ENCODE measurements around the gene CEP83. TPM values are rescaled to one million over a fixed set of nuclear protein-coding genes. Genes with fewer than 3 reads are reported as not detected.
"Not testable (repeated sequence)": the region's sequence is repeated elsewhere in the genome, so short reads cannot be mapped to it uniquely, and the experiment has no call there.

Gene CEP83
- total RNA-seq, 2 donors from 2014 or later = 12.1 to 17.6 TPM

GRCh38 chr12:94445662-94446061, 14.0 kb downstream of the CEP83 start:
- intact Hi-C loops (cut with DNase I, micrococcal nuclease) = no loop called here
- ATAC-seq (peak; percentile 54), DNase-seq (no peak)

DNA sequence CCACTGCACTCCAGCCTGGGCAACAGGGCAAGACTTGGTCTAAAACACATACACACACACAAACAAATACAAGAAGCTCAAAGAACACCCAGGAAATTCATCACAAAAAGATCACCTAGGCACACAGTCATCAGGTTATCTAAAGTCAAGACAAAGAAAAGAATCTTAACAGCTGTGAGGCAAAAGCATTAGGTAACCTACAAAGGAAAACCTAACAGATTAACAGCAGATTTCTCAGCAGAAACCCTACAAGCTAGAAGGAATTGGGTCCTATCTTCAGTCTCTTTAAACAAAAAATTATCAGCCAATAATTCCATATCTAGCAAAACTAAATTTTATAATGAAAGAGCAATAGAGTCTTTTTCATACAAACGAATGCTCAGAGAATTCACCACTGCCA, 22.4 kb downstream of the CEP83 start:
- intact Hi-C loops (cut with DNase I, micrococcal nuclease) = loop anchor here (10.0 kb wide), 2 partner anchors 293 to 303 kb away; partner anchors contain the start of gene PLXNC1 (in 1 of the 2)
- ATAC-seq = no peak

DNA sequence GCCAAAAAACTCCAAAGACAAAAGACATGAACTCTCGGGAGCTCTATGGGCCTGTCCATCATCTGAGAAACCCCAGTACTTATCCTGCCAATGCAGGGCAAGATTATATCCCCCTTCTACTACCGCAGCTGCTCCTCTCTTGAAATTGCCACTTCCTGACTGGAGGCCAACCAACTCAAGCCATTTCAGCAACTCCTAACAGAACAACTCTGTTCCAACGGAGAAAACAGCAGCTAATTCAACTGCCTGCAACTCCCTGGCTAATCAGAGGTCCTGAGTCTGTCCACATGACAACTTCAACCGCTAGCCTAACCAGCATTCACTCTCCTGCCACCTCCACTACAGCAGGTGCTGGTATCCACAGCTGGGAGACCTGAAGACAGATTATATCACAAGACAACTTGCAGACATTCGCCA, 24.1 kb downstream of the CEP83 start:
- DNase-seq (no peak), ATAC-seq (no peak)
- intact Hi-C loops (cut with DNase I, micrococcal nuclease) = loop anchor here (10.0 kb wide), 2 partner anchors 291 to 301 kb away; partner anchors contain the start of gene PLXNC1 (in 1 of the 2)

More for the DNA sequence above, 22.4 kb downstream of the CEP83 start:
- no peak for DNase-seq

DNA sequence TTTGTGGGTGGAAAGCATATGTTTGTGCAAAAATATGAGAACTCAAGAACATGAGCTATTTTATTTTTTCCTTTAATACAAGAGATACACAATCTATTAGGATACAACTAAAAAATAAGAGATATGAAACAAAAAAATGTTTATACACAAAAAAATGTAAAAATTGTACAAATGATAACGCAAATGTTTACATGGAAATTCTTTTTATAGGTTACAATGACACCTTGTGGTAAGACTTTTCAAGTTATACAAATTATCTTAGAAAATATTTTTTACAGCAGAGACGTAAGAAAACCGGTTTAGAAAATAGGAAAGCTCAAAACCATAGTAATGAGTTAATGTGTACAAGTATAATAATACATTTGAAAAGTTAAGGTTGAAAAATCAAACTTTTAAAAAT, 25.5 kb downstream of the CEP83 start:
- ATAC-seq (no peak), DNase-seq (no peak)
- intact Hi-C loops (cut with DNase I, micrococcal nuclease) = loop anchor here (10.0 kb wide), 2 partner anchors 289 to 299 kb away; partner anchors contain the start of gene PLXNC1 (in 1 of the 2)

GRCh38 chr12:94433744-94434143, 25.9 kb downstream of the CEP83 start:
- ATAC-seq (peak; percentile 42), DNase-seq (no peak)
- intact Hi-C loops (cut with DNase I, micrococcal nuclease) = loop anchor here (10.0 kb wide), 2 partner anchors 289 to 299 kb away; partner anchors contain the start of gene PLXNC1 (in 1 of the 2)

GRCh38 chr12:94430304-94430703, 29.4 kb downstream of the CEP83 start:
- DNase-seq (no peak), ATAC-seq (no peak)
- intact Hi-C loops (cut with DNase I, micrococcal nuclease) = loop anchor here (10.0 kb wide), 2 partner anchors 286 to 296 kb away; partner anchors contain the start of gene PLXNC1 (in 1 of the 2)

DNA sequence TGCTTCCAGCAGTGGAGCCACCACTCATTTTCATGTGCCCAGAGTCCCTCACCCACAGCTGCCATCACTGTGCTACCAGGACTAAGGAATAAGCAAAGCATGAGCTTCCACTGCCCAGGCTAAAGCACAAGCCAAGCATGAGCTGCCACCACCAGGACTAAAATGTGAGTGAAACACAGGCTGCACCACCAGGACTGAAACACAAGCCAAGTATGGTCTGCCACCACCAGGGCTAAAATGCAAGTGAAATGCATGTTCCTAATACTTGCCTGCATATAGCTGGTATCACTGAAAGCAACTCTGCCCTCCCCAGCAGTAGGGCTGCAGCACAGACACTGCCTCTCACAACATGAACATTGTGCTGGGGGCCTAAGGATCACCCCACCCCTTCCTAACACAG, 30.0 kb downstream of the CEP83 start:
- DNase-seq (no peak), ATAC-seq (peak; percentile 61)
- intact Hi-C loops (cut with DNase I, micrococcal nuclease) = loop anchor here (10.0 kb wide), 2 partner anchors 285 to 295 kb away; partner anchors contain the start of gene PLXNC1 (in 1 of the 2)

- no peak for ATAC-seq
- DNase-seq = no peak
- intact Hi-C loops (cut with DNase I, micrococcal nuclease) = no loop called here
Measured at GRCh38 chr12:94429191-94429590, 30.5 kb downstream of the CEP83 start.

GRCh38 chr12:94427501-94428381, 31.9 kb downstream of the CEP83 start:
- intact Hi-C loops (cut with DNase I, micrococcal nuclease) = no loop called here
- ATAC-seq = peak; percentile 42
- DNase-seq = peak in 1 of 2 donors; percentile 32

DNA sequence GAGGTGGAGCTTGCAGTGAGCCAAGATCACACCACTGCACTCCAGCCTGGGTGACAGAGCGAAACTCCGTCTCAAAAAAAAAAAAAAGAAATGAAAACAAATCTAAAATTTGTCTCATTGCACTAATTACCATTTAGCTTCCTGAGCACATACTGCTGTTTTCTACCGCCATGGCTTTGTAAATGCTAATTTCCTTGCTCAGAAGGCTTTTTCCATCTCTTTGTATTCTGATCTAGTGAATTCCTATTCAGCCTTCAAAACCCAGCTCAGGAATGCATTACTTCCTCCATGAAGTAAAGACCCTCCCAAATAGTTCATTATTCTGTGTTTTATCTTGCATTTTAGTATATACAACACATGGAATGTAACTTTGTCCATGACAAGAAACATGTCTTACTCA, 33.6 kb downstream of the CEP83 start:
- no peak for DNase-seq
- no peak for ATAC-seq
- intact Hi-C loops (cut with DNase I, micrococcal nuclease) = no loop called here

DNA sequence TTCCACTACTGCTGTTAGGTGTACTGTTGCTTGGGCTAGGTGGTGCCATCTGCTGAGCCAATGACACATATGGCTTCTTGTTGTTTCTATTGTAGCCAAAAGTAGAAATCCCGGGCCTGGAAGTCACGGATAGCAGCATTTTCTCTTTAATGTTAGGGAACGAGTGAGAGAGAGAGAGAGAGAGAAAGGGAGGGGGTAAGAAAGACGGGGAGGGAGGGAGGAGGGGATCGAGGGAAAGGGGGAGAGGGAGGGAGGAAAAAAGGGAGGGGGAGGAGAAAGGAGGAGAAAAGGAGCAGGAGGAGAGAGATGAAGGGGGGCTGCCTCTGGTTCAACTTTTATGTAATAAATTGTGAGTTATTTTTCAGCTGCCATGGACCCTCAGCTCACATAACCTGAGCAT, 34.8 kb downstream of the CEP83 start:
- ATAC-seq; DNase-seq; intact Hi-C loops (cut with DNase I, micrococcal nuclease): not testable (repeated sequence)

- no peak for ATAC-seq
- intact Hi-C loops (cut with DNase I, micrococcal nuclease) = no loop called here
- no peak for DNase-seq
Measured at GRCh38 chr12:94421868-94422740, 37.6 kb downstream of the CEP83 start.

DNA sequence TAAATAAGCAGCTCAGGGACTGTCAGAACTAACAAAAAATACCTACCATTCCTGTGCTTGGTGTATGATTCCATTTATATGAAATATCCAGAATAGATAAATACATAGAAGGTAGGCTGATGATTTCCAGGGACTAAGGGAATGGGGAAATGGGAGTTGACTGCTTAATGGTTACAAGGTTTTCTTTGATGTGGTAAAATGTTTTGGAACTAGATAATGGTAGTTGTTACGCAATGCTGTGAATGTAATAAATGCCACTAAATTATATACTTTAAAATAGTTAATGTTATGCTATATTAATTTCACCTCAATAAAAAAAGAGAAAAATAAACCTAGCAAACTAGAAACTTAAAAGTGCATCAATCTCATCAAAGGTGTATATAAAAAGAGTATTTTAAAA, 41.1 kb downstream of the CEP83 start:
- ATAC-seq (no peak), DNase-seq (no peak)
- intact Hi-C loops (cut with DNase I, micrococcal nuclease) = no loop called here

GRCh38 chr12:94416613-94417012, 43.1 kb downstream of the CEP83 start:
- ATAC-seq (no peak), DNase-seq (no peak)
- intact Hi-C loops (cut with DNase I, micrococcal nuclease) = no loop called here

DNA sequence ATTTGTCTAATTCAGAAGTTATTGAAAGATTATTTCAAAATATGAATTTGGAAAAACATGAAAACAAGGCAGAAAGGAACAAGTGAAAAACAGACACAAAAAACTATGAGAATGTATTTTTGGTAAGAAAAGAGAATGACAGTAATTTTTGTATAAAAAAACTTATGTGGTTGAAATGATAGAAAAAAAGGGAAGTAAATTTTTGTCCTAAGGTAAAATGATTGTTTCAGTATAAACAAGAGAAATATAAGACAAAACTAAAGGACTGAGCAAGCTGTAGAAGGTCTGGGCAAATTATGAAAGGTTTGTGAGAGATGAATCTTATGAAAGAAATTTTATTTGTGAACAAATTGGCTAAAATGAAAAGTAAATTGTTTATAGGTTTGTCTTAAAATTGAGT, 44.6 kb downstream of the CEP83 start:
- intact Hi-C loops (cut with DNase I, micrococcal nuclease) = no loop called here
- ATAC-seq = no peak
- DNase-seq = no peak

DNA sequence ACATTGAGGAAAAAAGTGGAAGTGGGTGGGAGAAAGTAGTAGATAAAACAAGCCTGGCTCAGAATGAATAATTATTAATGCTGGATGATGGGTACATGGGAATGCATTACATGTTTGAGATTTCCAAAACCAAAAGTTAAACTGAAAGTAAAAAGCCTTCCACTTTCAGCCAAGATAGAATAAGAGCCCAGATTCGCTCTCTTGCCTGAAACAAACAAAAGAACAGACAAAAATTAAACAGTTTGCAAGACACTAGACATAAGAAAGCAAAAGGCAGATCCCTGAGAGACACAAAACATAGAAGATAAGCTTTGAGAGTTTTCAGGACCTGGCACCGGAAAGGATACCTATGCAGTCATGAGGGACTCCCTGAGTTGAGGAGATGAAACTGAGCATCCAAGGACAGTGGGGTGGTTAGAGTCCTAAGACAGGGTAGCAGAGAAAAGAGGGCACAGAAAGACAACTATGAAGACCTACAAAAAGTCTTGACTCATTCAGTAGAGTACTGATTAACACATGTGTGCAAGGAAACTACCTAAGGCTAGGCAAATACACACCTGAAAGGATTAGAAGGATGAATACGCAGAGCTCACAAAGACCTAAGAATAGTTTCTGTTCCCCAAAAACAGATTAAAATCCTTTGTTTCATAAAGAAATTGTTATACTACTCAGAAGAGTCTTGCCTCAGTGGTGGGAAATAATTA, 54.1 kb downstream of the CEP83 start:
- intact Hi-C loops (cut with DNase I, micrococcal nuclease) = no loop called here
- DNase-seq = no peak
- ATAC-seq = no peak

DNA sequence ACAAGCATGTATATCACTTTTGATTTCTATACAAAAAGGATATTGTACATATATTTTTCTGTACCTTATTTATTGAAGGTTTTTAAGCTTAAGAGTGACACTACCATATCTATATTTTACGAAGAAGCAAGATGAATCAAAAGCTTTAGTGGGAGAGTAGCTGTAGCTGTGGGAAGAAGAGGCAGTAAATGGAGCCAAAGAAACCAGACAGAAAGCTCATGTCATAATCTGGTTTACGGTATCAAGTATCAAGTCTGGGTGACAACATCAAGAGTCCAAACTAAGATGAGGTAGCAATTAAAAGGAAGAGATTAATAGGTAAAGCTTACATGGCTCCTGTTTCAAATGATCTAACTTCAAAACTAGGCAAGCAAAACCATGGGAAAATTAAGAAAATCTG, 54.8 kb downstream of the CEP83 start:
- ATAC-seq = no peak
- intact Hi-C loops (cut with DNase I, micrococcal nuclease) = no loop called here
- DNase-seq = no peak

- intact Hi-C loops (cut with DNase I, micrococcal nuclease) = no loop called here
- DNase-seq = no peak
- ATAC-seq = no peak
Measured at GRCh38 chr12:94401326-94401725, 58.3 kb downstream of the CEP83 start.

- ATAC-seq; intact Hi-C loops (cut with DNase I, micrococcal nuclease): not testable (repeated sequence)
Measured at GRCh38 chr12:94398685-94399084, 61.0 kb downstream of the CEP83 start.

More at GRCh38 chr12:94398685-94399084, 61.0 kb downstream of the CEP83 start:
- not testable (repeated sequence) for DNase-seq

All from left colon (tissue), 2 donors.